ENCODE results near the gene ANAPC2.

ANAPC2 gene

GRCh38 chr9:137165250-137165836, 23.0 kb downstream of the ANAPC2 start:
- H3K36me3 ChIP-seq, result no peaks in the 10 kb centered on the region
- no peaks in the 10 kb centered on the region for H3K9me3 ChIP-seq
- H3K4me1 ChIP-seq, result no peaks in the 10 kb centered on the region
- TF ChIP-seq, protein P1, sequence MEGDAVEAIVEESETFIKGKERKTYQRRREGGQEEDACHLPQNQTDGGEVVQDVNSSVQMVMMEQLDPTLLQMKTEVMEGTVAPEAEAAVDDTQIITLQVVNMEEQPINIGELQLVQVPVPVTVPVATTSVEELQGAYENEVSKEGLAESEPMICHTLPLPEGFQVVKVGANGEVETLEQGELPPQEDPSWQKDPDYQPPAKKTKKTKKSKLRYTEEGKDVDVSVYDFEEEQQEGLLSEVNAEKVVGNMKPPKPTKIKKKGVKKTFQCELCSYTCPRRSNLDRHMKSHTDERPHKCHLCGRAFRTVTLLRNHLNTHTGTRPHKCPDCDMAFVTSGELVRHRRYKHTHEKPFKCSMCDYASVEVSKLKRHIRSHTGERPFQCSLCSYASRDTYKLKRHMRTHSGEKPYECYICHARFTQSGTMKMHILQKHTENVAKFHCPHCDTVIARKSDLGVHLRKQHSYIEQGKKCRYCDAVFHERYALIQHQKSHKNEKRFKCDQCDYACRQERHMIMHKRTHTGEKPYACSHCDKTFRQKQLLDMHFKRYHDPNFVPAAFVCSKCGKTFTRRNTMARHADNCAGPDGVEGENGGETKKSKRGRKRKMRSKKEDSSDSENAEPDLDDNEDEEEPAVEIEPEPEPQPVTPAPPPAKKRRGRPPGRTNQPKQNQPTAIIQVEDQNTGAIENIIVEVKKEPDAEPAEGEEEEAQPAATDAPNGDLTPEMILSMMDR (IDR thresholded peaks at IDR 0.05; ENCODE audit: low read depth, low read length), result no peak
- DNase-seq, result no peak
- no peak overlapping the region for H3K4me3 ChIP-seq (ENCODE audit: low read depth, low read length)
- H3K27me3 ChIP-seq, result peaks cover 62% of the 10 kb centered on the region

GRCh38 chr9:137164370-137165249, 23.8 kb downstream of the ANAPC2 start:
- Histone ChIP-seq H3K4me1 (no peaks in the 10 kb centered on the region; the same call in 1 of the 2 replicates), H3K4me3 (ENCODE audit: low read depth, low read length) (no peak overlapping the region), H3K9me3 (no peaks in the 10 kb centered on the region), H3K27me3 (peaks cover 55% of the 10 kb centered on the region), H3K36me3 (no peaks in the 10 kb centered on the region)
- no peak for DNase-seq
- TF ChIP-seq, protein P1 (IDR thresholded peaks at IDR 0.05; ENCODE audit: low read depth, low read length), result no peak

GRCh38 chr9:137163805-137164204, 24.6 kb downstream of the ANAPC2 start:
- no peak overlapping the region for H3K4me3 ChIP-seq (ENCODE audit: low read depth, low read length)
- no peaks in the 10 kb centered on the region for H3K9me3 ChIP-seq
- peaks cover 47% of the 10 kb centered on the region for H3K27me3 ChIP-seq
- TF ChIP-seq, protein P1 (IDR thresholded peaks at IDR 0.05; ENCODE audit: low read depth, low read length), result no peak
- H3K36me3 ChIP-seq, result no peaks in the 10 kb centered on the region
- no peak for DNase-seq
- no peaks in the 10 kb centered on the region; the same call in 1 of the 2 replicates for H3K4me1 ChIP-seq

DNA sequence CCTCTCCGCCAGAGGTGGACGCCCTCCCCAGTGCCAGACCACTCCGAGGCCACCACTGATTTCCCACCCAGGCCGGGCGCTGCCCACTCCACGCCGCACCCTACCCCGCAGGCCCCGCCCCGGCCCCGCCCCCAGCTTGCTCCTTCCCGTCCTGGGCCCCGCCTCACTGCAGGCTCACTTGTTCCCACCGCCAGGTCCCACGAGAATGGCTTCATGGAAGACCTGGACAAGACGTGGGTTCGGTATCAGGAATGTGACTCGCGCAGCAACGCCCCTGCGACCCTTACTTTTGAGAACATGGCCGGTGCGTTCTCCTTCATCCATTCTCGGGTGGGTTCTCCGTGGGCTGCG, 25.0 kb downstream of the ANAPC2 start:
- Histone ChIP-seq H3K4me1 (no peaks in the 10 kb centered on the region; the same call in 1 of the 2 replicates), H3K9me3 (no peaks in the 10 kb centered on the region), H3K27me3 (peaks cover 43% of the 10 kb centered on the region), H3K4me3 (ENCODE audit: low read depth, low read length) (no peak overlapping the region), H3K36me3 (no peaks in the 10 kb centered on the region)
- no peak for DNase-seq
- TF ChIP-seq, protein P1 (IDR thresholded peaks at IDR 0.05; ENCODE audit: low read depth, low read length), result no peak

DNA sequence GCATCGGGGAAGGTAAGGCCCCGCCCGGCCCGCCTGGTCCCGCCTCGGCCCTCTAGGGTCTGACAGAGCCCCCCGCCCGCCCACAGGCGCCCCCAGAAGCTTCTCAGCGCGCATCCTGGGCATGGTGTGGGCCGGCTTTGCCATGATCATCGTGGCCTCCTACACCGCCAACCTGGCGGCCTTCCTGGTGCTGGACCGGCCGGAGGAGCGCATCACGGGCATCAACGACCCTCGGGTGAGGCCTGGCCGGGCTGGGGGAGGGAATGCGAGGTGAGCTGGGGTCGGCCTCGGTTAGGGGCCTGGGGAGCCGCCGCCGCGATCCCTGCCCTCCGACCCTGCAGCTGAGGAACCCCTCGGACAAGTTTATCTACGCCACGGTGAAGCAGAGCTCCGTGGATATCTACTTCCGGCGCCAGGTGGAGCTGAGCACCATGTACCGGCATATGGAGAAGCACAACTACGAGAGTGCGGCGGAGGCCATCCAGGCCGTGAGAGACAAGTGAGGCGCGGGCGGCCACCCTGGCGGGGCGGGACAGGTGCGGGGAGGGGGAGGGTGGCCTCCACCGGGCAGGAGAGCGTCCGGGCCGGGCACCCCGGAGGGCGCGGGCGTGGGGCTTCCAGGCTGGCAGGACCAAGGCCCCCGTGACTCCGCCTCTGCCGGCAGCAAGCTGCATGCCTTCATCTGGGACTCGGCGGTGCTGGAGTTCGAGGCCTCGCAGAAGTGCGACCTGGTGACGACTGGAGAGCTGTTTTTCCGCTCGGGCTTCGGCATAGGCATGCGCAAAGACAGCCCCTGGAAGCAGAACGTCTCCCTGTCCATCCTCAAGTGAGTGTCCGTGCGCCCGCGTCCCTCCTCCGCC, 25.6 kb downstream of the ANAPC2 start:
- TF ChIP-seq, protein P1 (IDR thresholded peaks at IDR 0.05; ENCODE audit: low read depth, low read length), result no peak
- Histone ChIP-seq H3K4me3 (ENCODE audit: low read depth, low read length) (no peak overlapping the region), H3K4me1 (no peaks in the 10 kb centered on the region; the same call in 1 of the 2 replicates), H3K27me3 (peaks cover 37% of the 10 kb centered on the region), H3K36me3 (no peaks in the 10 kb centered on the region), H3K9me3 (no peaks in the 10 kb centered on the region)
- DNase-seq, result no peak
